Thymus (tissue), 11 donors: ENCODE data around the gene VPS37D. TPM values are rescaled to one million over a fixed set of nuclear protein-coding genes. Genes with fewer than 3 reads are reported as not detected.

Experiments used
- DNase-seq, 9 donors: peaks; one replicate each; pipeline ENCODE4 v3.0.0-alpha.2; 2013; ENCODE audit warnings: low spot score in 9 of 9, low read depth in 6 of 9, missing footprints in 1 of 9
- H3K27ac ChIP-seq, 2 donors: one replicate each; pipeline ENCODE4 v1.5.1; 2013; ENCODE audit warnings: control low read depth in 1 of 2, low read depth in 1 of 2, low read length in 1 of 2, mild to moderate bottlenecking in 1 of 2, moderate library complexity in 1 of 2
- H3K27me3 ChIP-seq, 2 donors: one replicate each; pipeline ENCODE4 v1.5.1; 2013; ENCODE audit warnings: low read length in 1 of 2; ENCODE audit not compliant: control insufficient read depth in 2 of 2, insufficient read depth in 1 of 2
- H3K36me3 ChIP-seq, 2 donors: one replicate each; pipeline ENCODE4 v1.5.1; 2013; ENCODE audit warnings: low read length in 1 of 2, mild to moderate bottlenecking in 1 of 2, moderate library complexity in 1 of 2; ENCODE audit not compliant: control insufficient read depth in 2 of 2, insufficient read depth in 2 of 2
- H3K4me1 ChIP-seq, 2 donors: one replicate each; pipeline ENCODE4 v1.5.1; 2013; ENCODE audit warnings: low read length in 2 of 2; ENCODE audit not compliant: control insufficient read depth in 2 of 2, insufficient read depth in 2 of 2
- H3K4me3 ChIP-seq, 2 donors: one replicate each; pipeline ENCODE4 v1.5.1; 2013; ENCODE audit warnings: low read length in 2 of 2, control low read depth in 1 of 2, mild to moderate bottlenecking in 1 of 2
- H3K9me3 ChIP-seq, 2 donors: one replicate each; pipeline ENCODE4 v1.5.1; 2013; ENCODE audit warnings: low read length in 1 of 2, mild to moderate bottlenecking in 1 of 2; ENCODE audit not compliant: control insufficient read depth in 2 of 2, insufficient read depth in 1 of 2
- WGBS: extraction: QIAGEN DNeasy Blood & Tissue Kit; methylation state at CpG from one replicate; pipeline ENCODE4 v1.1.7; 2013; 5-methylcytosine and 5-hydroxymethylcytosine counted together
- polyA plus RNA-seq: library from polyadenylated mRNA; stranded (reverse); fragments of 200-250 nt; gene quantifications from one replicate; pipeline ENCODE4 v1.2.3, GENCODE V29; 2013
- total RNA-seq: library from RNA; stranded (reverse); fragments of 120-200 nt; gene quantifications from one replicate; pipeline ENCODE4 v1.2.4, GENCODE V29; 2013
- donor health status: healthy.

The VPS37D gene
- total and polyA plus RNA-seq, 2 donors, result 1.2 to 2.7 TPM

GRCh38 chr7:73683056-73683787, 15.6 kb downstream of the VPS37D start, which contains the start of the genes BUD23 and DNAJC30:
Gene BUD23 (plus strand): TSS chr7:73683597. CDS start chr7:73683626, 29 bp downstream.
Gene DNAJC30 (minus strand): TSS chr7:73683453. CDS start chr7:73683423, 30 bp downstream.
- under 1% methylated on average over 68 of the region's 68 CpGs for WGBS
- peaks cover 30 to 31% of the 10 kb centered on the region in 2 donors for H3K36me3 ChIP-seq
- H3K27me3 ChIP-seq, result no peaks in the 10 kb centered on the region
- H3K27ac ChIP-seq, result peak within 1 kb of the TSS; percentile 82 to 88
- H3K4me1 ChIP-seq, result peaks cover 20 to 21% of the 10 kb centered on the region in 2 donors
- DNase-seq, result peak; percentile 83 to 95 (median 91)
- H3K9me3 ChIP-seq, result no peaks in the 10 kb centered on the region
- peak within 1 kb of the TSS; percentile 75 to 90 for H3K4me3 ChIP-seq

GRCh38 chr7:73683788-73684693, 16.4 kb downstream of the VPS37D start:
- H3K27ac ChIP-seq, result peak overlapping the region; percentile 70 to 78
- peaks cover 20 to 21% of the 10 kb centered on the region in 2 donors for H3K4me1 ChIP-seq
- no peak for DNase-seq
- H3K9me3 ChIP-seq, result no peaks in the 10 kb centered on the region
- peak overlapping the region; percentile 75 to 90 for H3K4me3 ChIP-seq
- WGBS, result 33% methylated on average over 58 of the region's 58 CpGs
- H3K27me3 ChIP-seq, result no peaks in the 10 kb centered on the region
- peaks cover 28 to 37% of the 10 kb centered on the region in 2 donors for H3K36me3 ChIP-seq

GRCh38 chr7:73685311-73685710, 17.7 kb downstream of the VPS37D start:
- no peaks in the 10 kb centered on the region for H3K9me3 ChIP-seq
- peaks cover 29 to 38% of the 10 kb centered on the region in 2 donors for H3K36me3 ChIP-seq
- no peaks in the 10 kb centered on the region for H3K27me3 ChIP-seq
- no peak overlapping the region for H3K27ac ChIP-seq
- no peak for DNase-seq
- peaks cover 20 to 21% of the 10 kb centered on the region in 2 donors for H3K4me1 ChIP-seq
- H3K4me3 ChIP-seq, result no peak overlapping the region
- WGBS, result over 99% methylated on average over 18 of the region's 18 CpGs

- WGBS, result 98% methylated on average over 8 of the region's 8 CpGs
- H3K36me3 ChIP-seq, result peaks cover 48 to 60% of the 10 kb centered on the region in 2 donors
- no peaks in the 10 kb centered on the region for H3K27me3 ChIP-seq
- DNase-seq, result no peak
- H3K4me1 ChIP-seq, result peaks cover 6% of the 10 kb centered on the region in 2 donors
- no peak overlapping the region for H3K27ac ChIP-seq
- no peaks in the 10 kb centered on the region for H3K9me3 ChIP-seq
- H3K4me3 ChIP-seq, result no peak overlapping the region
Measured at GRCh38 chr7:73688288-73688687, 20.7 kb downstream of the VPS37D start.

- H3K27ac ChIP-seq, result no peak overlapping the region
- WGBS, result 96% methylated on average over 7 of the region's 7 CpGs
- peaks cover 0 to 3% of the 10 kb centered on the region in 2 donors for H3K9me3 ChIP-seq
- no peak for DNase-seq
- H3K4me3 ChIP-seq, result no peak overlapping the region
- H3K4me1 ChIP-seq, result no peaks in the 10 kb centered on the region
- H3K36me3 ChIP-seq, result peaks cover 70 to 78% of the 10 kb centered on the region in 2 donors
- no peaks in the 10 kb centered on the region for H3K27me3 ChIP-seq
Measured at GRCh38 chr7:73690646-73691045, 23.0 kb downstream of the VPS37D start.

- peaks cover 67 to 76% of the 10 kb centered on the region in 2 donors for H3K36me3 ChIP-seq
- H3K9me3 ChIP-seq, result peaks cover 0 to 3% of the 10 kb centered on the region in 2 donors
- H3K27ac ChIP-seq, result no peak overlapping the region
- no peak for DNase-seq
- H3K4me1 ChIP-seq, result no peaks in the 10 kb centered on the region
- no peaks in the 10 kb centered on the region for H3K27me3 ChIP-seq
- no peak overlapping the region for H3K4me3 ChIP-seq
- WGBS, result 94% methylated on average over 4 of the region's 4 CpGs
Measured at GRCh38 chr7:73696372-73696771, 28.7 kb downstream of the VPS37D start.

- Histone ChIP-seq H3K36me3 (peaks cover 50 to 58% of the 10 kb centered on the region in 2 donors), H3K27me3 (peaks cover 0 to 6% of the 10 kb centered on the region in 2 donors), H3K4me3 (no peak overlapping the region), H3K27ac (no peak overlapping the region), H3K4me1 (peaks cover 2 to 5% of the 10 kb centered on the region in 2 donors), H3K9me3 (peaks cover 0 to 3% of the 10 kb centered on the region in 2 donors)
- DNase-seq, result no peak
- WGBS, result 97% methylated on average over 7 of the region's 7 CpGs
Measured at GRCh38 chr7:73698410-73698809, 30.8 kb downstream of the VPS37D start.

- no peak for DNase-seq
- Histone ChIP-seq H3K4me3 (no peak overlapping the region), H3K36me3 (peaks cover 39 to 47% of the 10 kb centered on the region in 2 donors), H3K27ac (no peak overlapping the region), H3K4me1 (peaks cover 3 to 12% of the 10 kb centered on the region in 2 donors), H3K27me3 (peaks cover 0 to 9% of the 10 kb centered on the region in 2 donors), H3K9me3 (no peaks in the 10 kb centered on the region)
- 97% methylated on average over 15 of the region's 15 CpGs for WGBS
Measured at GRCh38 chr7:73699370-73700068, 31.9 kb downstream of the VPS37D start.
